ENCODE measurements around the gene USP48.

Gene USP48

GRCh38 chr1:21630571-21631343 lies 152.2 kb downstream of the USP48 start:
- H2AFZ ChIP-seq (ENCODE audit: low read depth, low read length, severe bottlenecking) = no peak overlapping the region

GRCh38 chr1:21629971-21630370 lies 153.0 kb downstream of the USP48 start:
- H3K79me2 ChIP-seq (ENCODE audit: insufficient read depth, low read length) = no peaks in the 10 kb centered on the region

More at GRCh38 chr1:21630571-21631343, 152.2 kb downstream of the USP48 start:
- Histone ChIP-seq H3K36me3 (ENCODE audit: low read length) (no peaks in the 10 kb centered on the region), H3K9me2 (replicated peaks; ENCODE audit: insufficient read depth, low read length) (no peaks in the 10 kb centered on the region), H3K4me2 (ENCODE audit: low read depth, low read length, poor library complexity, severe bottlenecking) (no peak overlapping the region), H3K9me3 (ENCODE audit: insufficient read depth, low read length) (no peaks in the 10 kb centered on the region), H4K20me1 (ENCODE audit: low read depth, low read length) (no peaks in the 10 kb centered on the region), H3F3A (ENCODE audit: insufficient read depth) (no peaks in the 10 kb centered on the region), H3K27ac (ENCODE audit: low read depth, low read length) (no peak overlapping the region), H3K9ac (ENCODE audit: low read length) (no peak overlapping the region), H3K79me2 (ENCODE audit: insufficient read depth, low read length) (no peaks in the 10 kb centered on the region), H3K4me3 (ENCODE audit: insufficient read depth, low read length, poor library complexity, severe bottlenecking) (no peak overlapping the region), H3K27me3 (ENCODE audit: low read length) (no peaks in the 10 kb centered on the region)
- TF ChIP-seq EZH2phosphoT487 (conservative IDR thresholded peaks at IDR 0.05; ENCODE audit: low read length) = no peak
- TF ChIP-seq, protein P1, sequence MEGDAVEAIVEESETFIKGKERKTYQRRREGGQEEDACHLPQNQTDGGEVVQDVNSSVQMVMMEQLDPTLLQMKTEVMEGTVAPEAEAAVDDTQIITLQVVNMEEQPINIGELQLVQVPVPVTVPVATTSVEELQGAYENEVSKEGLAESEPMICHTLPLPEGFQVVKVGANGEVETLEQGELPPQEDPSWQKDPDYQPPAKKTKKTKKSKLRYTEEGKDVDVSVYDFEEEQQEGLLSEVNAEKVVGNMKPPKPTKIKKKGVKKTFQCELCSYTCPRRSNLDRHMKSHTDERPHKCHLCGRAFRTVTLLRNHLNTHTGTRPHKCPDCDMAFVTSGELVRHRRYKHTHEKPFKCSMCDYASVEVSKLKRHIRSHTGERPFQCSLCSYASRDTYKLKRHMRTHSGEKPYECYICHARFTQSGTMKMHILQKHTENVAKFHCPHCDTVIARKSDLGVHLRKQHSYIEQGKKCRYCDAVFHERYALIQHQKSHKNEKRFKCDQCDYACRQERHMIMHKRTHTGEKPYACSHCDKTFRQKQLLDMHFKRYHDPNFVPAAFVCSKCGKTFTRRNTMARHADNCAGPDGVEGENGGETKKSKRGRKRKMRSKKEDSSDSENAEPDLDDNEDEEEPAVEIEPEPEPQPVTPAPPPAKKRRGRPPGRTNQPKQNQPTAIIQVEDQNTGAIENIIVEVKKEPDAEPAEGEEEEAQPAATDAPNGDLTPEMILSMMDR (IDR thresholded peaks at IDR 0.05; ENCODE audit: insufficient read depth, low read length, poor library complexity, severe bottlenecking) = no peak

DNA sequence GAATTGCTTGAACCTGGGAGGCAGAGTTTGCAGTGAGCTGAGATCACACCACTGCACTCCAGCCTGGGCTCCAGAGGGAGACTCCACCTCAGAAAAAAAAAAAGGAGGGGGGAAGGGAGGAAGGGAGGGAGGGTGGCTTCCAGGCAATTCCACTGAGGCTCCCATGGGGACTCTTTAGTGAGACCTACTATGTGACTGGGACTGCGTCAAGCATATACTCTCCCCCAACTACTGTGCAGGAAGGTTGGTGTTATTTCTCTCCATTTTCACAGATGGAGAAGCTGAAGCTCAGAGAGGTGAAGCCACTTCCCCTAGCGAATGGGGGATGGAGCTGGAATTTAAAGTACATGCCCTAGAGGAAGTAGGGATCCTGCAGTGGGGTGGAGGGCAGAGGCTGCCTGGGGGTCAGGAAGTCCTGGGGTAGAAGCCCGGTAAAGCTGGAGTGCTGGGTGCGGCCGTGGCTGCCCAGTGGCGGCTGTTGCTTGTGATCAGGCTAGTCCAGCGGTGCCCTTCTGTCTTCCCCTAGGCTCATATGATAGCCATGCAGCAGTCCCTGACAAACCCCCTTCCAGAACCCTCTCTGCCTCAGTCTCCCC lies 154.1 kb downstream of the USP48 start:
- H3K9ac ChIP-seq (ENCODE audit: low read length) = no peak overlapping the region
- H3K9me2 ChIP-seq (replicated peaks; ENCODE audit: insufficient read depth, low read length) = no peaks in the 10 kb centered on the region
- no peak overlapping the region for H3K27ac ChIP-seq (ENCODE audit: low read depth, low read length)
- TF ChIP-seq, protein P1 (IDR thresholded peaks at IDR 0.05; ENCODE audit: insufficient read depth, low read length, poor library complexity, severe bottlenecking) = no peak
- no peak for TF ChIP-seq EZH2phosphoT487 (conservative IDR thresholded peaks at IDR 0.05; ENCODE audit: low read length)
- H3K4me3 ChIP-seq (ENCODE audit: insufficient read depth, low read length, poor library complexity, severe bottlenecking) = no peak overlapping the region
- H3K9me3 ChIP-seq (ENCODE audit: insufficient read depth, low read length) = no peaks in the 10 kb centered on the region
- H2AFZ ChIP-seq (ENCODE audit: low read depth, low read length, severe bottlenecking) = no peak overlapping the region
- H4K20me1 ChIP-seq (ENCODE audit: low read depth, low read length) = no peaks in the 10 kb centered on the region
- no peaks in the 10 kb centered on the region for H3K27me3 ChIP-seq (ENCODE audit: low read length)
- no peaks in the 10 kb centered on the region for H3K36me3 ChIP-seq (ENCODE audit: low read length)
- no peaks in the 10 kb centered on the region for H3K79me2 ChIP-seq (ENCODE audit: insufficient read depth, low read length)
- no peak overlapping the region for H3K4me2 ChIP-seq (ENCODE audit: low read depth, low read length, poor library complexity, severe bottlenecking)
- no peaks in the 10 kb centered on the region for H3F3A ChIP-seq (ENCODE audit: insufficient read depth)

More at GRCh38 chr1:21629971-21630370, 153.0 kb downstream of the USP48 start:
- H3K36me3 ChIP-seq (ENCODE audit: low read length) = no peaks in the 10 kb centered on the region
- no peak overlapping the region for H3K4me3 ChIP-seq (ENCODE audit: insufficient read depth, low read length, poor library complexity, severe bottlenecking)
- no peak overlapping the region for H2AFZ ChIP-seq (ENCODE audit: low read depth, low read length, severe bottlenecking)
- H4K20me1 ChIP-seq (ENCODE audit: low read depth, low read length) = no peaks in the 10 kb centered on the region
- no peak overlapping the region for H3K4me2 ChIP-seq (ENCODE audit: low read depth, low read length, poor library complexity, severe bottlenecking)
- H3K9me2 ChIP-seq (replicated peaks; ENCODE audit: insufficient read depth, low read length) = no peaks in the 10 kb centered on the region
- H3K9ac ChIP-seq (ENCODE audit: low read length) = no peak overlapping the region
- TF ChIP-seq, protein P1 (IDR thresholded peaks at IDR 0.05; ENCODE audit: insufficient read depth, low read length, poor library complexity, severe bottlenecking) = no peak
- TF ChIP-seq EZH2phosphoT487 (conservative IDR thresholded peaks at IDR 0.05; ENCODE audit: low read length) = no peak
- H3K27me3 ChIP-seq (ENCODE audit: low read length) = no peaks in the 10 kb centered on the region
- no peaks in the 10 kb centered on the region for H3K9me3 ChIP-seq (ENCODE audit: insufficient read depth, low read length)
- no peaks in the 10 kb centered on the region for H3F3A ChIP-seq (ENCODE audit: insufficient read depth)
- H3K27ac ChIP-seq (ENCODE audit: low read depth, low read length) = no peak overlapping the region
